DOHH2 (cell line): ENCODE results near the gene TMEM181.
"Not testable (repeated sequence)": the region's sequence is repeated elsewhere in the genome, so short reads cannot be mapped to it uniquely, and the experiment has no call there.

Experiments
- H3F3A ChIP-seq: fragments of 200-600 bp; sonication (generic), shearing (Covaris generic); 2 replicates; pipeline ENCODE4 v1.6.0; 2016; ENCODE audit warnings: antibody characterized with exemption, mild to moderate bottlenecking; ENCODE audit not compliant: control insufficient read depth, insufficient read depth
- H3K27ac ChIP-seq: fragments of 200-600 bp; sonication (generic); 2 replicates; pipeline ENCODE4 v1.5.1; 2014; ENCODE audit warnings: low read depth, mild to moderate bottlenecking, low read length, moderate library complexity
- H3K27me3 ChIP-seq: fragments of 200-600 bp; sonication (generic); 2 replicates; pipeline ENCODE4 v1.6.1; 2014; ENCODE audit warnings: mild to moderate bottlenecking, low read length, mixed read lengths; ENCODE audit not compliant: control insufficient read depth
- H3K36me3 ChIP-seq: fragments of 200-600 bp; sonication (generic); 2 replicates; pipeline ENCODE4 v1.6.1; 2014; ENCODE audit warnings: mild to moderate bottlenecking, low read length, moderate library complexity, mixed read lengths; ENCODE audit not compliant: control insufficient read depth
- H3K4me1 ChIP-seq: fragments of 200-600 bp; sonication (generic); 2 replicates; pipeline ENCODE4 v1.6.1; 2014; ENCODE audit warnings: mild to moderate bottlenecking, low read length, mixed read lengths; ENCODE audit not compliant: control insufficient read depth
- H3K4me2 ChIP-seq: fragments of 200-600 bp; sonication (generic); 2 replicates; pipeline ENCODE4 v1.6.0; 2014; ENCODE audit warnings: mild to moderate bottlenecking, low read length, moderate library complexity
- H3K4me3 ChIP-seq: fragments of 200-600 bp; sonication (generic); 2 replicates; pipeline ENCODE4 v1.5.1; 2014; ENCODE audit warnings: mild to moderate bottlenecking, low read length, mixed read lengths
- H3K79me2 ChIP-seq: fragments of 200-600 bp; sonication (generic); 2 replicates; pipeline ENCODE4 v1.6.1; 2014; ENCODE audit warnings: mild to moderate bottlenecking, low read length, mixed read lengths; ENCODE audit not compliant: control insufficient read depth
- H3K9me2 ChIP-seq: fragments of 200-600 bp; sonication (generic); replicated peaks from 2 replicates; pipeline ENCODE4 v1.6.1; 2014; ENCODE audit warnings: mild to moderate bottlenecking, low read length, mixed read lengths; ENCODE audit not compliant: control insufficient read depth
- H3K9me3 ChIP-seq: fragments of 200-600 bp; sonication (generic); 2 replicates; pipeline ENCODE4 v1.6.1; 2014; ENCODE audit warnings: antibody characterized with exemption, low read length, mixed read lengths; ENCODE audit not compliant: control insufficient read depth, insufficient read depth
- H4K20me1 ChIP-seq: fragments of 200-600 bp; sonication (generic); 2 replicates; pipeline ENCODE4 v1.6.0; 2014; ENCODE audit warnings: low read depth, mild to moderate bottlenecking, antibody characterized with exemption, low read length, moderate library complexity; ENCODE audit not compliant: control insufficient read depth, insufficient read depth
- CTCF ChIP-seq: fragments of 200-600 bp; sonication (generic); IDR thresholded peaks from one replicate; pipeline ENCODE4 v1.5.1; 2014; ENCODE audit warnings: antibody characterized with exemption, mild to moderate bottlenecking, low read depth, low read length; ENCODE audit not compliant: poor library complexity, severe bottlenecking
- EZH2phosphoT487 ChIP-seq: fragments of 200-600 bp; sonication (generic); IDR thresholded peaks from 2 replicates; pipeline ENCODE4 v1.6.1; 2017; ENCODE audit warnings: borderline replicate concordance, mild to moderate bottlenecking, antibody characterized with exemption, low read length, moderate library complexity, mixed read lengths

TMEM181 gene

GRCh38 chr6:158611541-158612370 is 51.9 kb downstream of the TMEM181 start:
- H3K4me2 ChIP-seq = no peak overlapping the region
- H3K79me2 ChIP-seq = no peaks in the 10 kb centered on the region
- H3F3A ChIP-seq = no peaks in the 10 kb centered on the region
- no peak overlapping the region for H3K4me3 ChIP-seq
- TF ChIP-seq EZH2phosphoT487 (no peak), CTCF (no peak)
- no peaks in the 10 kb centered on the region for H4K20me1 ChIP-seq
- no peaks in the 10 kb centered on the region for H3K4me1 ChIP-seq
- H3K9me3 ChIP-seq = no peaks in the 10 kb centered on the region
- no peaks in the 10 kb centered on the region for H3K9me2 ChIP-seq
- H3K36me3 ChIP-seq = peaks cover 32% of the 10 kb centered on the region
- no peaks in the 10 kb centered on the region for H3K27me3 ChIP-seq
- no peak overlapping the region for H3K27ac ChIP-seq

- not testable (repeated sequence) for H3K4me2 ChIP-seq, H3K9me2 ChIP-seq, H4K20me1 ChIP-seq, H3K27ac ChIP-seq, H3K4me1 ChIP-seq, H3K9me3 ChIP-seq, H3K4me3 ChIP-seq, H3K79me2 ChIP-seq, H3F3A ChIP-seq, H3K27me3 ChIP-seq
- peaks cover 16% of the 10 kb centered on the region for H3K36me3 ChIP-seq
These were observed 54.7 kb downstream of the TMEM181 start for GRCh38 chr6:158614606-158615005.

- peaks cover 11% of the 10 kb centered on the region for H3K36me3 ChIP-seq
- H3F3A ChIP-seq, H3K79me2 ChIP-seq, H3K9me3 ChIP-seq, H3K27ac ChIP-seq, H3K4me1 ChIP-seq, H3K4me2 ChIP-seq, H3K4me3 ChIP-seq, H3K27me3 ChIP-seq, H4K20me1 ChIP-seq, H3K9me2 ChIP-seq: not testable (repeated sequence)
These were observed 58.4 kb downstream of the TMEM181 start for GRCh38 chr6:158618289-158618688.

- no peak overlapping the region for H3K4me2 ChIP-seq
- no peaks in the 10 kb centered on the region for H3K79me2 ChIP-seq
- H3K9me2 ChIP-seq = no peaks in the 10 kb centered on the region
- no peaks in the 10 kb centered on the region for H3F3A ChIP-seq
- H3K27me3 ChIP-seq = no peaks in the 10 kb centered on the region
- peaks cover 6% of the 10 kb centered on the region; the same call in 1 of the 2 replicates for H3K36me3 ChIP-seq
- TF ChIP-seq CTCF = no peak
- no peak for TF ChIP-seq EZH2phosphoT487
- no peaks in the 10 kb centered on the region for H4K20me1 ChIP-seq
- no peaks in the 10 kb centered on the region for H3K9me3 ChIP-seq
- no peak overlapping the region for H3K4me3 ChIP-seq
- H3K4me1 ChIP-seq = no peaks in the 10 kb centered on the region
- H3K27ac ChIP-seq = no peak overlapping the region
These were observed 60.3 kb downstream of the TMEM181 start for GRCh38 chr6:158619922-158620801.
